NCI-H2171 (cell line): Measurements from ENCODE around the gene TESPA1.
"Not testable (repeated sequence)": the region's sequence is repeated elsewhere in the genome, so short reads cannot be mapped to it uniquely, and the experiment has no call there.

Source experiments
- DNase-seq: peaks from one replicate; lab custom pipeline; 2025; lab: John Stamatoyannopoulos, UW

The TESPA1 gene, protein sequence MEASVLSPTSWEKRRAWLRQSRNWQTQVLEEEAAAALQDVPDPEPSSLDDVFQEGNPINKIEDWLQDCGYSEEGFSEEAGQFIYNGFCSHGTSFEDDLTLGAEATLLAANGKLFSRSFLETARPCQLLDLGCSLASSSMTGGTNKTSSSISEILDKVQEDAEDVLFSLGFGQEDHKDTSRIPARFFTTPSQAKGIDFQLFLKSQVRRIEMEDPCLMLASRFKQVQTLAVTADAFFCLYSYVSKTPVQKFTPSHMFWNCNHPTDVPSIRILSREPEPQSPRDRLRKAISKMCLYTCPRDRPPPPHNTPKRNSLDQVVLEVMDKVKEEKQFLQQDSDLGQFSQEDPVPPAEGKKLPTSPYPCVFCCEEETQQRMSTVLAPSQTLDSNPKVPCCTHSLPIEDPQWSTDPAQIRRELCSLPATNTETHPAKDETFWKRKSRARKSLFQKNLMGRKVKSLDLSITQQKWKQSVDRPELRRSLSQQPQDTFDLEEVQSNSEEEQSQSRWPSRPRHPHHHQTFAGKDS

DNA sequence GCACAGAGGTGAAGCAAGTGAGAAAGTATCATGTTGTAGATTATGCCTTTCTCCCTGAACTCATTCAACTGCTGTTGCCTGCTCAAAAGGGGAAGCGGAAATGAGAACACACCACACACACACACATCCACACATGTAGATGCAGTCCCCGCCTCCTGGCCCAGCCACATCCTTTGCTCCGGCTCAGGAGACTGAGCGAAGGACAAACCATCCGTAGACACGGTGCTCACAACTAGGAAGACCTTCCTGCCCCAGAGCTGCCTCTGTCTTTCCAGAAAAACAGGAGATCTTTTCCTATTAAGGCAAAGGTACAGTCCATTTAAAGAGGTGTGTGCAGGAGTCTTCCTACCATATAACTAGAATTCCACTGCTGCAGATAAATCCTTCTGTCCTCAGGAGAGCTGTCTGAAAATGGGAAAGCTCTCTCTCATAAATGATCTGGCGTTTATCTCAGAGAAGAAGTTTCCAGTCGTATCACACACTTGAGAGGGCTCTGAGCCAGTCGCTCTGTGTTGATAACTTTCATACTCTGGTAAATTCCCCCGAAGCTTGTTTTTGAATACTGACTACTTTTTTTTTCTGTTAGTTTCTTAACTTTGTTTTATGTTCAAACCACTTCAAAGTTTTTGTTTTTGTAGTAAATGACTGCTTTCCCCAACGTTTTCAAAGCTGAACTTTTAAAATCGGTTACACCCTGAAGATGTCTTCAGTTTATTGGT lies at the start of gene TESPA1:
Gene TESPA1, minus strand, starts transcription at position 105 of the 719 bp plus-strand sequence. CDS start 10,200 bp downstream, outside the sequence.
- no peak for DNase-seq

DNA sequence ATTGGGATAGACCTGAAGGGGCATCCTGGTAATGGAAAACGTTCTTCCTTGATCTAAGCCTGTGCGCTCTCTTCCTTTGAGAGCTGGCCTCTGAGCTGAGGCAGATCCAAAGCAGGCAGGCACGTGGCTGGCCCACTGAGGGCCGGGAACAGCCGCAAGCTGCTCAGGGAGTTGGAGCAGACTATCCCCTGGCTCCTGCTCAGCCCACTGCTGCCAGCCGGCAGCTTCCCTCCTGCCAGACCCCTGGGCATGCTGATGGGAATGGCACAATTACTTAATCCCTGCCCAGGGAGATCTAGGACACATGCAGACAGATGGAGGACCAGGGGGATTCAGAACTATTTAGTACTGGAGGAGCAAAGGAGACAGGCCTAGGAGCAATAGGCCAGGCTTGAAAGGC lies 49.7 kb upstream of the TESPA1 start:
- no peak for DNase-seq

DNA sequence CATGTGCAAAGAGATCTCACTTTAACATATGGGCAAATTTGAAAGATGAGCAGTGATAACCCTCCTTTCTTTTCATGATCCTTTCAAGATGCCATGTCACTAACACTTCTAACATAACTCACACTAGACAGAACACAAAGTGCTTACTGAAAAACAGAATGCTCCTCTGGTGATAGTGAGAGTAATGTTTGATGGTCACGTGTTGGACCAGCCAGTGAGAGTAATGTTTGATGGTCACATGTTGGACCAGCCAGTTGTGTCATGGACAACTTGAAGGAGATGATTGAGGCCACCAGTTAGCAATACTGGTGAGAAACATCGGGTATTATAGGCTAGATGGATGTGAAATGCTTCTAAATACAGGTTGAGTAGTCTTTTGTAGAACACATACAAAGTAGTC lies 40.9 kb upstream of the TESPA1 start:
- no peak for DNase-seq

DNA sequence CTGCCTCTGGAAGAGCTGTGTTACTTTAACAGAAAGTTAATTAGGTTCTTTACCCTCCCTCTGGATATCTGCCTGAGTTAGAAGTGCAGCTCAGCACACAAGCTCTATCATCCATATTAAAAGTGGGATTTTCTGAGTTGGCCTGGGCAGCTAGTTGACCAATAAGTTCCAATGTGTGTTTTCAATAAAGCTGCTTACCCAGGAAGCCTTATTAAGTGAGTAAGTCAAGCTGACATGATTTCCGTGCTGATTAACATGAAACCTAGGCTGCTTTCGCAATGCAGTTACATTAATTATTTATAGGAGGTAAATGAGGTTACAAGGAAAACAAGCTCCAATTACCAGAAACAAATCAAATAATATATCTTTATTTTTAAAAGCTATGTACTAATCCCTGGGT lies 40.0 kb upstream of the TESPA1 start:
- DNase-seq = no peak

DNA sequence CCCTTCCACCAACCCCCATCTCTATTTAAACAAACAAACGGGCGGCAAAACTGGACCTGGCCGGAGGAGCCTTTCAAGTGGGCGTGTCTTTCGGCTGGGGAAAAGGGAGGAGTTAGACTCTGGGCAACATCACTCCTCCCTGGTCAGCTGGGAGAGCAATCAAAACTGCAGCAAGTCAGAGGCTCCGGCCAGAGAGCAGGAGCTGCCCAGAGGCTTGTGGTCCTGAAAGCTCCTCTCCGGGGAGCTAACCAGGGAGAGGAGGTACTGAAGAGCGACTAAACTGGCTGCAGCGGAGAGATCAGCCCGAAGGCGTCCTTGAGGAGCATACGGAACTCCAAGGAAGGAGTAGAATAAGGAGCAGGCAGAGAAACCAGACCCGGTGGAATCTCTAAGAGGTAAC lies 35.2 kb upstream of the TESPA1 start, which contains the start of gene NEUROD4:
Gene NEUROD4, plus strand, starts transcription at position 191 of the 400 bp plus-strand sequence. CDS start 6,466 bp downstream, outside the sequence.
- DNase-seq = no peak

DNA sequence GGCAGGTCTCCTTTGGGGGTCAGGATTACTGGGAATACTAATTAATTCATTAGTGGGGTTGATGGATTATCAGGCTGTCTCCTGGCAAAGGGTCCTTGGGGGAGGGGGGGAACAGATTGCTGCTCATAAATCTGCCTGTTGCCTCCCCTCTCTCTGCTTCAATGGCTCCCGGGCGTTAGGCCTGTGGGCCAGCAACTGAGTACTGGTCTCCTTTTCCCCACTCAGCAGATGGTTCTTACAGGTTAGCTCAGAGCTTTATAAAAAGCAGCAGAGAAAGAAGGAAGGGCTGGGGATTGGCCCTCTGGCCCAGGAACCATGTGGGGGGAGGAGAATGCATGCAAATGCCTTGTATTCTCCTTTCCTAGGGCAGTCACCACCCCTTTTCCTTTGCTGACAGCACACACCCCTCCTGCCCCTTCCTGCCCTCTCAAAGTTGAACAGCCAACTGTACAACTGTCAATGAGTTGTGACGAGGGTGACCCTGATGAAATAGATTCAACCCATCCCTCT lies 32.9 kb upstream of the TESPA1 start:
- DNase-seq = peak; percentile 49

DNA sequence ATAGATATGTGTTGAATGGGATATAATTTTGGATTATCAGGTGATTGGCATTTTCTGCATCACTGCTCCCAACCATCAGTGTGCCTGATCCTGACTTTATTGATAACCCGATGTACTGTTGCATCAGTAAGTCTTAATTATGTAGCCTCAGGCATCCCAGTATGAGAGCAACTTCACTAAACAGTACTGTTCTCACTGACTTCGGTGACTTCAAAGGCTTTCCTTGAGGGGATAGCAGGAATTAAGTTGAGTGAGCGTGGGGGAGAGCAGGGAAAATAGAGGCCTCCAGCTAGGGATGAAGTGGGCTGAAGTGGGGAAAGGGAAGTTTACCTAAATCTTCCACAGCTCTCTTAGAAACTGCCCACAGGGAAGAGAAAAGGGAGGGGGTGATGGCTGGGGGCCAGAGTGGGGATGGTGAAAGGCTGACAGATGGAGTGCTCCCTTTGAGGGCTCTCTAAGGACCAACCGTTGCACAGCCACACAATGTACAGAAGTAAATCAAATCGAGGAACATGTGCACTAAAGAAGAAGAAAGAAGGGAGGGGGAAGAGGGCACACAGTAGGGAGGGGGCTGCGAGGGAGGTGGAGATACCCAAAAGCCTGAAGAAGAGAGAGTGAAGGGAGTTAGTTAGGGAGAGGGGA lies 24.5 kb upstream of the TESPA1 start:
- DNase-seq = peak; percentile 95

DNA sequence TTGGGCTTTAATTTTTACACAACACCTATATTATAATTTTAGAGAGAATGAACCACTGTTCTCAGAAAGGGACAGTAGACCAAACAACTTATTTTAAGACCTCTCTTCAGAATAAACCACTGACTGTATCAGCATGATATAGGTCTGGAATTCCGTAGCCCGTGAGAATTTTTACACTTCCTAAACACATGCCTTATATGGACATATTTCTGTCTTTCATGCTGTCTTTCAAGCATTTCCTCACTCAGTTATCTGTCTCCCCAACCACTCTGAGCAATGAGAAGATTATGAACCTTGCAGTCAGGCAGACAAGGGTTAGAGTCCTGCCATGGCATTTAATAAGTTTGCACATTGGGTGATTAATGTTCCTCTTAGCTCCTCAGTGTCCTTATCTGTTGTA lies 17.8 kb upstream of the TESPA1 start:
- no peak for DNase-seq

DNA sequence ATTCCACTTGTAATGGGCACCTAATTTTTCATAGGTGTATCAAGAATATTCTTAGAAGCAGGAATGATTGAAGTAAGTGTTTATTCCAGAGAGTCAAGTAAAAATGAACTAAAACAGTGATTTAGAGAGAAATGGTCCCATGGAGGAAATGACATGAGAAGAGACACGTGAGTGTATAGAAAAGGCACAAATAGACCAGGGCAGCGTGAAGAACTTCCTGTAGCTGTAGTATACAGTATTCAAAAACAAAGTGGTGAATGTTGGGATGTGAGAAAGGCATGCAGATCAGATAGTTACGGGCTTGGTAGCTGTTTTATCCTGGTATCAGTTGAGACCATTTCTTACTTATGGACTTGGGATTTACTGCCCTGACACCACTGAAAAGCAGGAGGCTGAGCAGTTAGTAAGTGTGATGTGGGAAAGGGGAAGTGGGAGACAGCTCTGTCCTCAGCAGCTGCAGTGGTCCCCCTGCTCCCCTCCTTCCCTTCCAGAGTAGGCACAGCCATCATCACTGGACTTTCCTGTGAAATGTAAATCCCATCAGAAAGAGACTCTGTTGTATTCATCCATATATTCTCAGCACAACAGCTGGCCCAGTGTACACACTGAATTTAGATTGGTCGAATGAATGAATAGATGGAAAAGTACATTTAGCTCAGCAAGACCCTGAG lies 16.8 kb upstream of the TESPA1 start:
- DNase-seq = no peak

DNA sequence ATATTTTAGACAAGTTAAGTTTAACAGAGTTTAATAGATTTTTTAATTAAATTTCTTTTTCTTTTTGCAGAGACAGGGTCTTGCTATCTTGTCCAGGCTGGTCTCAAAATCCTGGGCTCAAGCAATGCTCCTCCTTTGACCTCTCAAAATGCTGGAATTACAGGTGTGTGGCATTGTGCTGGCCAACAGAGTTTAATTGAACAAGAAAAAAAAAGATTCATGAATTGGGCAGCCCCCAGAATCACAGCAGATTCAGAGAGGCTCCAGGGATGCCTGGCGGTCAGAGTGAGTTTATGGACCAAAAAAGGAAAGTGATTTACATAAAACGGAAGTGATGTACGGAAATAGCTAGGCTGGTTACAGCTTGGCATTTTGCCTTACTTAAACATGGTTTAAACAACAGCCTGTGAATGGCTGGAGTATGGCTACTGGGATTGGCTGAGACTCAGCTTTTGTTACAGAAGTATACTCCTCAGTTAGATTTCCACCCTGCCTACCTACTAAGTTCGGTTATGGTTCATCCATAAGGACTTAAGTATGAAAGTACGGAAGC lies 14.5 kb upstream of the TESPA1 start:
- peak; percentile 40 for DNase-seq

DNA sequence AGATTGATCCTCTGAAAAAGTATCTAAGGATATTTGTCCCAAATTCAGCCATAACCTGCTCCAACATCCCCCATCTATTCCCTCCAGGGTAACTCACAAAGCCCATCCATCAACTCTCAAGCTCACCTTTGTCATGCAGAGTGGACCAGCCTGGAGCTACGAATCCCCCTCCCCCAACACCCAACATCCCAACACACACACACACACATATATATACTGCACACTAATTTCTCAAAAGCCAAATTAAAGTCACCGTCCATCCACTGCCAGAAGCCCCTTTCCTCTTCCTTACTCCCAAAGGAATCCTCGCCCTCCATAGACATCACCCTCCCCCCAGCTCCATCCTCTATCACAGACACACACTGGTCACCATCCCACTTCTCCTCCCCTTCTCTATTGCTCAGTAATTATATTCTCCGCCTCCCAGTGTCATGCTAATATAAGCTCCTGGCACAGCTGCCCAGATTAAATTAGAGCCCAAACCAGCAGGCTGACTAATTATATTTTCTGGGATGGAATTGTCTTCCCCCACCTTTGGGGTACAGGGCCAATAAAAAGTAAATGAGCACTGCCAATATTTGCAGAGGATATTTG lies 13.5 kb upstream of the TESPA1 start:
- DNase-seq = no peak

DNA sequence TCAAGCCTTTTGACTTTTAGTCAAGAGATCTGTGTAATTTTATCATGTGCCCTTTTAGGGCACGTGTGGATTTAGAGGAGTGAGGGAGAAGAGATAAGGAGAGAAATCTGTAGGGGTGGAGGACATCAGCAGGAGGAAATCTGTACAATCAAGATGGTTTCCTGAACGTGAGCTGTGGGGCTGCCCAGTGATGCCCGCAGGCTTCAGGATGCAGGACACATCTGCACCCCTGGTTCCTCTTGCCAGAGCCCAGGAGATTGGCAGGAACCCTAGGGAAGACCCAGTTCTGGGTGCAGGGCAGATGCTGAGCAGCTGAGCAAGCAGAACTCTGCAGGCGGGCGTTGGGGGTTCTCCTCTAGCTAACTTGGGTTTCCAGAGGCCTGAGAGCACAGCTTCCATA lies 11.6 kb upstream of the TESPA1 start:
- no peak for DNase-seq

DNA sequence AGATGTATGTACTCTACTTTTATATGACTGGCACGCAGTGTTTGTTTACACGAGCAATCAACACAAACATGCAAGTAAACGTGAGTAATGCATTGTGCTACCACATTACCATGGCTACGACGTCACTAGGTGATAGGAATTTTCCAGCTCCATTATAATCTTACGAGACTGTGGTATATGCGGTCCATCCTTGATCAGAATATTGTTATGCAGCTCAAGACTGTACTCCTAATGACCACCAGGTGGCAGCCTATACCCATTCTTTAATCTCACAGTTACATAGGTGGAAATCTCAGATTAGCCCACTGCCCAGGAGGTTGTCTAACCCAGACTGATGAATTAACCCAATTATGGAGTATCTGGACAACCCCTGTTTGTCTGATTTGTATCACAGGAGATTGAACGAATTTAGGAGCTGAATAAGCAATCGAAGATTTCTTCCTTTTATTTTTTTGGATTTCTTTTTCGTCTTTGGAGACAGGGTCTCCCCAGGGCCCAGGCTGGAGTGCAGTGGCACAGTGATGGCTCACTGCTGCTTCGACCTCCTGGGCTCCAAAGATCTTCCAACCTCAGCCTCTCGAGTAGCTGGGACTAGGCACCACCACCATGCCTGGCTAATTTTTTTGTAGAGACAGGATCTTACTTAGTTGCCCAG lies 8.7 kb upstream of the TESPA1 start:
- DNase-seq = peak; percentile 76

DNA sequence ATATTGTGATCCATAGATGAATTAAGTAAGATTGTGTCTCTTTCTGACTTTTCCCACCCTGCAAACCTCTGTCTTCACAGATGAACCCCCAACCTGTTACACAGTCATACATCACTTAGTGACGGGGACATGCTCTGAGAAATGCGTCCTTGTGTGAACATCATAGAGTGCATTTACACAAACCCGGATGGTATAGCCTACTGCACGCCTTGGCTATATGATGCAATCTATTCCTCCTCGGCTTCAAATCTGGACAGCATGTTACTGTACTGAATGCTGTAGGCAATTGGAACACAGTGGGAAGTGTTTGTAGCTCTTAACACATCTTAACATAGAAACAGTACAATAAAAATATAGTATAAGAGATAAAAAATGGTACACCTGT lies 7.4 kb upstream of the TESPA1 start:
- no peak for DNase-seq

DNA sequence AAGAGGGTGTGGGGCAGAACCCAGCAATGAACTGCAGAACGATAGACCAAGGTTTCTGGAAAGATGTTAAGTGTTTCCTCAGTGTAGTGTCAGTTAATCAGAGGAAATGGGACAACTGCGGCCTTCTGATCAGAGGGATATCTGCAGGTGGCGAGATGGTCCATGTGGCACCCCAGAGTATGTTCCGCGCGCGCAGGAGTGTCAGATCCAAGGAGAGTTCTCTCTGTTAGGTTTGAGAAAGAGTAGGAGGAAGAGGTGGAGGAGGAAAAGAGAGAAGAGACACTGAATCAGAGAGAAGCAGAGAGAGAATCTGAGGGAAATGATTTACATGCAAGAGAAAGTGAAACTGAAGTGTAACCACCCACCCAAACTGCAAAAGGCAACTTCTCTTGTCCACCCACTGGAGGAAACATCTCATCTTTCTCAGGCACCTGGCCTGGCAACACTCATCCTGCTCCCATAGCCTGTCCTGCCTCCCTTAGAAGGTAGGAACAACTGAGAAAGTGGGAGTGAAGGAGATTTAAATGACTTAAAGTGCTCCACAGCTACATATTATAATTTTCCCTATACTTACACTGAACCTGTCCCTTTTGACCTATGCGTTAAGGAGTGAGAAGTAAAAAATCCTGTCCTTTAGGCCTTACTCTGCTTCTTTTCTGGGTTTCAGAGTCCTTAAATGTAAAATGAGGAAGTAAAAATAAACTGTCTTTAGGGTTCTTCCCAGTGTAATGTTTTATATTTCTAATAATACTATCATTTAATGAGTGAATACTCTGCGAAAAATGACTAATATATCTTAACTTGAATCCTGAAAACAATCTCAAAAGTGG lies 6.8 kb upstream of the TESPA1 start:
- DNase-seq = no peak

DNA sequence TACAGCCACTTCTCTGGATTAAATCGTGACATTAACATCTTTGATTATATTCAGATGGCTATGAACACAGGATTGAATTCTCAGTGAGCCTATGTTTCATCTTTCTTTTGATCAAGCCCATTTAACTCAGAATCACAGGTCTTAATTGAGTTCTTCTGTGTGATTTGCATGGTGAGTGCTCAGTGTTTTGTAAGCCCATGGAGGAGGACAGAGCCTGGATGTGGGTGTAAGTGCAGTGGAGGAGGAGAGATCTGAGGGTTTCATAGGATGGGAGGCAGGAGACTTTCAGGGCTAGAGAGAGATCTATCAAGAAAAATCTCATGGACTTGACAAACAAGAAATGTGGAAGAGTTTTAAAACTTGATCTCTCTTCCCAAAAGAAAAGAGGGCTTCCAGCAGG lies 5.3 kb upstream of the TESPA1 start:
- DNase-seq = no peak

DNA sequence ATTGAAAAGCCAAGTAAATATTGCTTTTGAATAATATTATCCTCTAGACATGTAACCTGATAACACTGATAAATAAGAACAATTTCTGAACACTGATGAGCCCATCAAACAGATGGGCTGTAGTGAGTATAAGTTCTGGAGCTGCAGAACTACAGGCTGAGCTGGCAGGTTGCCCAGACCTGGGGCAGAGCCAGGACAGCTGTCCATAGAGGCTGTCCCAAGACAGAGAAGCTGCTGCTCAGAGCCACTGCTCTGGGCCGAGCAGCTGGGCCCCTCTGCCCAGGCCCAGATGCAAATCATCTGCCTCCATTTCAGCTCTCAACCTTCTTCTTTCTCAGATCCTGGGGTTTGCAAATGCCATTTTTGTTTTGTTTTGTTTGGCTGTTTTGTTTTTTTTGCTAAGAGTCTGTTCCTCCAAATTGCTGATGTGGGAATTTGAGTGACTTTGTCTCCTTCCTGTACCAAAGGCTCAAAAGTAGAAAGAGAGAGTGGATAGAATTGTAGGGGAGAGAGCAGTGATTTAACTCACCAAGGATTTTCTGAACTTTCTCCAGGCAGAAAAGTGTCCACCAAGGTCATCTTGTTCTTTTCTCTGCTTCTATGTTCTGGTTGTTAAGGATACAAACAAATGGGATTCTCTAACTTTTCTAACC lies 4.0 kb upstream of the TESPA1 start:
- peak; percentile 84 for DNase-seq

DNA sequence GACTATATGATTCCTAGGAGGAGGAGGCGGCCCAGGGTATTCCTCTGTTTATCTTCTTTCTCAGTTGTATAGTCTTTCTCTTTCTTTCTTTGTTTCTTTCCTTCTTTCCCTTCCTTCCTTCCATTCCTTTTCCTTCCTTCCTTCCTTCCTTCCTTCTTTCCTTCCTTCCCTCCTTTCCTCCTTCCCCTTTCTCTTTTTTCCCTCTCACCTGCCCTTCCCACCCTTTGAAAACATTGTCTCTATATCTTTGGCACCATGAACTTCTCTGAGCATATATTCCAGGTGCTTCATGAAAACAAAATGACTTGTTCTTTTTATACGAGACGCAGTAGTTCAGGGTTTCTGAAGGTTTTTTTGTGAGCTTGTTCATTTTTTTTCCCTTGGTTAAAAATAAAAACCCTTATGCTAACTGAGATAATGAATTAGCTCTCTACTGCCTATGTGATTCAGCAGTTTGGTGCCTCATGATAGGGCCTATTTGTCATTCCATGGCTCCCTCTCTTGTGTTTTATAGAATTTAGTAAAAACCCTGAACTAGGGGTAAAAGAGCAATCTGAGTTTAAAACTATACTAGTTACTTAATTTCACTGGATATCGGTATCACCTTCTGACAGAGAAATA lies 3.2 kb upstream of the TESPA1 start:
- no peak for DNase-seq

DNA sequence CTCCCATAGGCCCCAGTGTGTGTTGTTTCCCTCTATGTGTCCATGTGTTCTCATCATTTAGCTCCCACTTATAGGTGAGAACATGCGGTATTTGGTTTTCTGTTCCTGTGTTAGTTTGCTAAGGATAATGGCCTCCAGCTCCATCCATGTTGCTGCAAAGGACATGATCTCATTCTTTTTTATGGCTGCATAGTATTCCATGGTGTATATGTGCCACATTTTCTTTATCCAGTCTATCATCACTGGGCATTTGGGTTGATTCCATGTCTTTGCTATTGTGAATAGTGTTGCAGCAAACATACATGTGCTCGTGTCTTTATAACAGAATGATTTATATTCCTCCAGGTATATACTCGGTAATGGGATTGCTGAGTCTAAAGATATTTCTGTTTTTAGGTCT lies 2.2 kb upstream of the TESPA1 start:
- not testable (repeated sequence) for DNase-seq
